Transverse colon (tissue), 3 donors: ENCODE results near the gene SMIM44.

Source experiments
- POLR2A ChIP-seq: fragments of 450-650 bp; IDR thresholded peaks from one replicate; pipeline ENCODE4 v1.6.1; 2016; ENCODE audit warnings: antibody characterized with exemption, mild to moderate bottlenecking, moderate library complexity
- TF ChIP-seq, protein P1 (sequence below), 5 experiments: fragments of 200-600 bp in 3 of 5; fragments of 450-650 bp in 2 of 5; sonication (generic) in 3 of 5; IDR thresholded peaks; 1 replicate in 2 of 5; 2 replicates in 3 of 5; pipeline ENCODE4 v1.5.1; 2016 to 2017; ENCODE audit warnings: antibody characterized with exemption in 5 of 5, inconsistent platforms in 3 of 5, mild to moderate bottlenecking in 2 of 5, moderate library complexity in 1 of 5

DNA sequence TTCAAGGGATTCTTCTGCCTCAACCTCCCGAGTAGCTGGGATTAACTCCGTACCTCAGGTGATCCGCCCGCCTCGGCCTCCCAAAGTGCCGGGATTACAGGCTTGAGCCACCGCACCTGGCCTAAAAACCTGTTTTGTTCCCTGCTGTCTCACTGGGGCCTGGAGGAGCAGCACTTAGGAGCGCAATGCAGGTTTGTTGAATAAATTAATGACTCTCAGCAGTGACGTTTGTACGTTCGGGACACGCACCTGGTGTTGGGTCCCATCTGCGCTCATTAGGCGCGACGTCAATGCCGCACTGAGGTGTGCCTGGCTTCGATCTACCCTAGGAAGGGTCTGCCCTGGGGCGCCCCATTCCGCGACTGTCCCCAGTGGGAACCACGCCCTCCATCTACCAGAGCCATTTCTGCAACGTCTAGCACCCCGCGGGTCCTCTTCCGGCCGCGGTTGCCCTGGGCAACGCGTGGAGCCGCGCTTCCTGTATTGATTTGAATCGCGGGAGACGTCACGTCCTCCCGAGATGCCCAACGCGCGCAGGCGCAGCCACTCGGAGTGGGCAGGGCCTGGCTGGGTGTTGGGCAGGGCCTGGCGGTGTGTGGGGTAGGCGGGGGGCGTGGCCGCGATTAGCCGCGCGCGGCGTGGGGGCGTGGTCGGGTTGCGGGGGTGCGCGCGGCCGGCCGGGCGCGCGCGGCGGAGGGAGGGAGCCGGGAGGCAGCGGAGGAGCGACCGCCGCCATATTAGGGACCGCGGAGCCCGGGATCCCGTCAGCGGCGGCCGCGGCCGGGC lies 22.6 kb upstream of the SMIM44 start, which contains the start of gene FZR1:
- TF ChIP-seq, protein P1, sequence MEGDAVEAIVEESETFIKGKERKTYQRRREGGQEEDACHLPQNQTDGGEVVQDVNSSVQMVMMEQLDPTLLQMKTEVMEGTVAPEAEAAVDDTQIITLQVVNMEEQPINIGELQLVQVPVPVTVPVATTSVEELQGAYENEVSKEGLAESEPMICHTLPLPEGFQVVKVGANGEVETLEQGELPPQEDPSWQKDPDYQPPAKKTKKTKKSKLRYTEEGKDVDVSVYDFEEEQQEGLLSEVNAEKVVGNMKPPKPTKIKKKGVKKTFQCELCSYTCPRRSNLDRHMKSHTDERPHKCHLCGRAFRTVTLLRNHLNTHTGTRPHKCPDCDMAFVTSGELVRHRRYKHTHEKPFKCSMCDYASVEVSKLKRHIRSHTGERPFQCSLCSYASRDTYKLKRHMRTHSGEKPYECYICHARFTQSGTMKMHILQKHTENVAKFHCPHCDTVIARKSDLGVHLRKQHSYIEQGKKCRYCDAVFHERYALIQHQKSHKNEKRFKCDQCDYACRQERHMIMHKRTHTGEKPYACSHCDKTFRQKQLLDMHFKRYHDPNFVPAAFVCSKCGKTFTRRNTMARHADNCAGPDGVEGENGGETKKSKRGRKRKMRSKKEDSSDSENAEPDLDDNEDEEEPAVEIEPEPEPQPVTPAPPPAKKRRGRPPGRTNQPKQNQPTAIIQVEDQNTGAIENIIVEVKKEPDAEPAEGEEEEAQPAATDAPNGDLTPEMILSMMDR (IDR thresholded peaks at IDR 0.05): peak in 1 of 5 experiments; percentile 14
- peak; percentile 61 for TF ChIP-seq POLR2A
